HG03378 (cell line): ENCODE measurements around the gene SFRP2.

Experiments used
- ATAC-seq: cut with Tn5 transposase; IDR thresholded peaks from one replicate; pipeline ENCODE4 v1.9.1; 2021; ENCODE audit warnings: mild to moderate bottlenecking, moderate library complexity; ENCODE audit not compliant: unreplicated experiment

SFRP2 gene

DNA sequence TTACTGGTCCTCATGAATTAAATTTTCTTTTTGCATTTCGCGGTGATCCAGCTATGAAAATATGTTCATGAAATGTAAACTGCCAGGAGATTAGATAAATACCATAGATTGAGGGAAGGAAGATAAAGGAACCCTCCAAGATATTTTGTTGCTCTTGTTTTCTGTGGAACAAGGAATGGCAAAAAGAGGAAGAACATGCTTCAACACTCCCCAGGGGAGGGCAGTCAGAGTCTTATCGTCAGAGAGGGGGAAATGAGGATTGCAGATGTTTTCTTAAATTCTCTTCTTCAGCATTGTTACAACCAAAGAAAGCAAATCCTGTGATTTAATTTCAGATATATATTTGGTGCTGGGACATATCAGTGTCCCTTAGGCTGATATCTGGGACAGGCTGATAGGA is 9.5 kb upstream of the SFRP2 start:
- no peak for ATAC-seq

DNA sequence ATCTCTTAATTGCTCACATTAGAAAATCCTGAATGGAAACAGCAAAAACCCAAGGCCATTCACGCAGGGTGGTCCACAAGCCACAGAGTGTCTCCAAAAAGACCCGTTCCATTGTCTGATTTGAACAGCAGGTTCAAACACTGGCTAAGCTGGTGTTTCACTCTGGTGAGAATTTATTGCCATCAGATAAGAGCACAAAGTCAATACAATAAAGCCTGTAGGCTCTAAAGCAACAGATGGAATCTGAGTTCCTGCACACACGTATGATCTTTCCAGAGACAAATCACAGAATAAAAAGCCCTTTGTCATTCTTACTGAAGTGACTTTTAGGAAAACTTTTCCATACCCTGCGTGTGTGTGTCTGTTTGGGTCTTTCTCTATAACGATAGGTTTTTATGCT is 5.1 kb upstream of the SFRP2 start:
- ATAC-seq: no peak

DNA sequence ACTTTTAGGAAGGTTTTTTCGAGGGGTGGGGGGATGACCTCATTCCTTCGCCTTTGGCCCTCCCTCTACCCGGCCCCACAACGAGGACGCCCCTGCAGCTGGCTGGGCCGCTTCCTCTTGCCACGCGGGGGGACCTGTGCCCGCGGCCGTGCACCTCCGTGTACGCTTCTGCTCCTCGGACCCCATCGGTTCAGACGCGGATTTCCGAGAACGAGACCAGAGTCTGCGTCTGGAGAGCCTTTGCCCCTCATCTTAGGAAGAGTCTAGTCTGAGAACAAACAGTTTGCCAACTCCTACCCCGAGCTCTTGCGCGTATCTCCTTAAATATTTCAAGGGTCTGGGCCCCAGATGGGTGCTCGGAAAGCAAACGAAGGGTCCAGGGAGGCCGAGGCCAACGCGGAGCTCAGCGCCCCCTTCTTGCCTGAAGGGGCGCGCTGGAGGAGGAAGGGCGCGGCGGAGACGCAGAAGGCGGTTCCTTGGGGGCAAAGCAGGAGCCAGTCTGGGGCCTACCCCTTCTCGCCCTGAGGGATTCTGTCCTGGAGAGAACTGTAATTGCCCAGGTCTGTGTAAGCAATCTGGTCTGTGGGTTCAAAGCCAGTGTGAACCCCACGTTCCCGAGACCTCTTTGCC is 3.9 kb upstream of the SFRP2 start:
- ATAC-seq: no peak

DNA sequence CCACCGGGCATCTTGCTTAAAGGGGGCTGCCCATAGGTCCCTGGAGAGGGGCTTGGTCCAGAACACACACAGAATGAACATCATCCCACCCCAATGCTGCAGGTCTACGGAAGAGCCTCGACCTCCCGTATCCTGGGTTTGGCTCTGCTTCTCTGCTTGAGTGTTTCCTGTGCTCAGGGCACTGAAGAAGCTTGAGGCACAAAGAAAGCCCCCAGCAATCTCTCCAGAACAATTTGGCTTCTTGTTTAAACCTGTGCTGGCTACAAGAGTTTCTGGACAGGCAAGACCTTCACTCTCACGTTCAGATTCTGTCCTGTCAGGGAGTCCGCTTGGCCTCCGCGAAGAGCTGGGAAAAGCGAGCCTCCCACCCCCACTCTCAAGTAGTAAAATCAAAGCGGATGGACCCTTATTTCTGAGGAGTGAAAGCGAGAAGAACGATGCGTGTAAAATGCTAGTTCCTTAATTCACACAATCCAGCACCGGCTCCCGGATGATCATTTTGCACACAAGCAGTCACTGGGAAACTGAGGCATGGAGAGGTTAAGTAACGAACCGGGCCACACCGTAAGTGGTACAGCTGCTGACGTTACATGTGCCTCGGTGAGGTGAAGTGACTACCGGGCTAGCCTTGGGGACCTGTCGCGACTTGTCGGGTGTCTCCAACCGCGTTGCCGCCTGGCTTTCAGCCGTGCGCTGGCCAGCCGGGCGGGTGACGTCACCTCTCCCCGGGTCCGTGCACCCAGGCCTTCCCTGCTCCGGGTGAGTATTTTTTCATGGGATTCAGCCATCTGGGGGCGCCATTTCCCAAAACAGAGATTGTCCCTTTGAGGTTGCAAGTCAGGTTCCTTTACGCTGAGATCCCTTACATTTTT is 3.1 kb upstream of the SFRP2 start:
- no peak for ATAC-seq

DNA sequence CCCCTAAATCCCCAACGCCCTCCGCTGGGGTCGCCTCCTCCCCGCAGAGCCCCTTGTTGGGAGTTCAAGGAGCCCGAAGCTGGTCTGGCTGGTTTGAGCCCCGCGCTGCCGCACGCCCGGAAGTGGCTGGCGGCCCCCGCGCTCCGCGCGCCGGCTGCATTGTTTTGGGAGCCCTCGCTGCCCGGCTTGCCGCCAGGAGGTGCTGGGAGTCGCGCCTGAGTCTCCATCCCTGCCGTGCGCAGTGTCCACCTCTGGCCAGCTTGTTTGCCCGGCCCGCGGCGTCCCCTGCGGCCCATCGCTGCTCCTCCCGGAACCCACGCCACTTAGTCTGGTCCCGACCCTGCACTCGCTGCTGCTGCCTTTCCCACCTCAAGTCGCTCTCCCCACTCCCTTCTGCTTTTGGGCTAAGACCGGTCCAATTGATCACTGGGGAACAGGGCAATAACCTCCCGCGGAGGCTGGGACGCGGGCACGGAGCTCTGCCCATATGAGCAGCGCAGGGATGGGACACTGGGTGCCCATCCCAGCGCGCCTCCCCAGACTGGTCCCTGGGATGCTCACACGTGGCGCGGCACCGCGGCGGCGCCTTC is 2.2 kb upstream of the SFRP2 start:
- no peak for ATAC-seq

DNA sequence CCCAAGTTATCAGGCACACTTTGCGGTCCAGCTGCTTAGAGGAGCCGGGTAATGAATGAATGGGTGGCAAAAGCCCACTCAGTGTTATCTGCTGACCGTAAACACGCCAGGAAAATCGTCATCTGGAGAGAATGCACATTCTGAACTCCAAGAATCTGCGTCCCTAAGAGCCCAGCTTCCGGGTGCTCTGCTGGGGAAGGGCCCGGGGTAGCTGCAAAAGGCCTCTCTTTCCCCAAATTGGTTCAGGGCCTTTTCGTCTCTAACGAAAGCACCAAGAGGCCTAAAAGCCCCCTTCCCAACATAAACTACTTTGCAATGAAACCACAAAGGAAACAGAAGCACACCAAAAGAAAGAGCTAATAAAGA is 1.6 kb upstream of the SFRP2 start:
- no peak for ATAC-seq

DNA sequence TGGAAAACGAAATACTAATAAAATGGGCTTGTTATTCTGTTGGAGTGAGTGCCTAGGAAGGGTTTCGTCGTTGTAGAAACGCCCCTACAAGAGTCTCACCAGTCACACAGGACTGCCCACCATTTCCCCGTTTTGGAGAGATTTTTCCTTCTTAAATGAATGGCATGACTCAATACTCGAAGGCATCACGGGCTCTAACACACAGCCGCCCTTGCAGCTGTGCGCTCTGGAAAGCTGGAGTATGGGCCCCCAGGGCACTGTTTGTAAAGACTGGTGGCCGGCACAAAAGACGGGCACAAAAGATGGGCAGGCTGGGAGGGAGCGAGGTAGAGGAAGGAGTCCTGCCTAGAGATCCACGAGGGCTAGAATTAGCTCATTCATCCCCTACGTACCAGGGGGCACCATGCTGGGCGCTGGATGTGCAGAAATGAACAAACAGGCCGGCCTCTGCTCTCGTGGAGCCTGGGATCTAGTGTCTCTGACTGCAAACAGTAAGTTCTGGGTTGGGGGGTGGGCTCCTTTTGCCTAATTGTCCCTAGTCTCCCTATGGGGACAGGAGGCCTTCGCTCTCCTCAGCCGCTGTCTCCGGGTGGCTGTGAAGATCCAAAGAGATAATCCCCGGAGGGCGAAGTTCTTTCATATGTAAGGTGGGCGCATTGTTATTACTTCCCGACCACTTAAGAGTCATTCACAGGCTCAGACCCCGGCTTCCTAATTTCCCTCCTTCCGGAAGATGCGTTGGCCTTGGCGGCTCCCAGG is 1.0 kb upstream of the SFRP2 start:
- ATAC-seq: no peak

DNA sequence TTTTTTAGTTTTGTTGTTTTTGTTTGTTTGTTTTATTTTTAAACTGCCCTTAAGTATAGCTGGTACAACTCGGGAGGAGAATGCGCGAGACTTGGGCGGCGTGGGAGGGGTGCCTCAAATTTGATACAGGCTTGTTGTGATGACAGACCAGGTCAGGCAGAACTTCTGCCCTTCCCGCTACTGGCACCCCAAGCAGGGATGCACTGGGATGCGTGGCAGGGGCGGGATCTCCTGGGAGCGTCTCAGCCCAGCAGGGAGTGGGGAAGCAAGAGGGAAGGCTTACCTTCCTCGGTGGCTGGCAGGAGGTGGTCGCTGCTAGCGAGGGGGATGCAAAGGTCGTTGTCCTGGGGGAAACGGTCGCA is 851 bp downstream of the SFRP2 start:
- no peak for ATAC-seq

DNA sequence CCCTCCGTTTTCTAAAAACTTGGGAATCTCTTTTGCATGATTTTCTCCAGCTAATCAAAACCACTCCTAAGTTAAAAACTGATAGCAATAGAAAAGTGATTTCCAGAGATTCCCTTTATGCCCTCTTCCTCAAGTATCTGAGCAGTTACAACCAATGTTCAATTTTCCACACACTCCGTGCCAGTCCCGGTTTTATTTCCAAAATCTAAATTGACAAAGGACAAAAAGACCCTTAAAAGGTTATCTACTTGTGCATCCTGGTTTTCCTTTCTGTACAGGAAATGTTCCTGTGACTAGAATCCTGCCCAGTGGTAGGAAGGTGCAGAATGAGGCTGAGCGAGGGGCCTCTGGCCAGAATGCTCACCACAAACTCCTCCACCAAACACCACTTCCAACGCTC is 1.3 kb downstream of the SFRP2 start:
- ATAC-seq: no peak

DNA sequence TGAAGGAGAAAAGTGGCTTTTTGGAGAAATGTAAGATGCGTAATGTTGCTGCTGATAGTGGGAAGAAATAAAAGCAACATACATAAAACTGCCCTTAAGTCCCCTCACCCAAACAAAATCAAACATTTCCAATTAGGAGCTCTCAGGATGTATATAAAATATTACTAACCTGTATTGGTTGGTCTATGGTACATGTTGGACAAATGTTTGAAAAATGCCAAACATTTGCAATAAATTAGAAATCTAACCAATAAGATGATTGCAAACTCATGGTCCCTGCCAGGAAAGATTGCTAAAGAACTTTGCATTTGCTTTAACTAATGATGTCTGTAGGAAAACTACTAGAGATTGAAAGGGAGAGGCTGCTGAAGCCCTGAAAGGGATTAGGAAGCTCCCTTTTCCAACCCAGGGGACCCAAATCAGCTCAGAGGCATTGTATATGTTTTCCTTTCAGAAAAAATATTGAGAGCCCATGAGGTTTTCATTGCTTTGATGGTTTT is 1.8 kb downstream of the SFRP2 start:
- no peak for ATAC-seq

DNA sequence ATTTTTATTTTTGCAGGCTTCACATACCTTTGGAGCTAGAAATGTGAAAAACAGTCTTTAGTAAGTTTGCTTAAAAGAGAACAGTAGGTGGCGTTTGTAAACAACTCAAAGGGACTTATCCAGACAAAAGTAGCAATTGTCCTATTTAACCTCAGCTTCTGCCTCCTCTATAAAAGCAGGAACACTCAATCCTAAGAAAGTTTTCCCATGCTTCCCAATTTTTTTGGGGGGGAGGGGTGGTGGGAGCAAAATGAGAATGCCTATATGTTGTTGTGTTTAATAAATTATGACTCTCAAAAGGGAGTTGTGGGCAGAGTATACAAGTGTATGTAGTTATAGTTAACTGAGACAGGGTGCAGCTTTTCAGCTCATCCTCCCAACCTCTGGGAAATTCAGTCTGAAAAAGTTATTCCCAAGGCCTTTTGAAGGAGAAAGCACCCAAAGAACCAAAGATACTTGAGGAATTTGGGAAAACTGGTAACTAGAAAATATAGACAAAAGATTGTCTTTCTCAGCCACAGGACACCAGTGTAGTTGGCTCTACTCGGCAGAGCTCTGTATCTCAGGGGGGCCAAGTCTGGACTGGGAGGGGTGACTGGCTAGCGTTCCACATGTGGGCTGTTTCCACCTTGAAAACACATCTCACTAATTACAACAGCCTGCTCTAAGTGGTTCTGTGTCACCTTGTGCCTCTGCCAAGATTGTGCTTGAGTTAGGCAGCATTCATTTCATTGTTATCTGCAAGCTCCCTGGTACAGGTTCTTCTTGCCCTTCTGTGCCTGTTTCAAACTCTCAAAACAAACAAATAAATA is 2.8 kb downstream of the SFRP2 start:
- ATAC-seq: no peak

DNA sequence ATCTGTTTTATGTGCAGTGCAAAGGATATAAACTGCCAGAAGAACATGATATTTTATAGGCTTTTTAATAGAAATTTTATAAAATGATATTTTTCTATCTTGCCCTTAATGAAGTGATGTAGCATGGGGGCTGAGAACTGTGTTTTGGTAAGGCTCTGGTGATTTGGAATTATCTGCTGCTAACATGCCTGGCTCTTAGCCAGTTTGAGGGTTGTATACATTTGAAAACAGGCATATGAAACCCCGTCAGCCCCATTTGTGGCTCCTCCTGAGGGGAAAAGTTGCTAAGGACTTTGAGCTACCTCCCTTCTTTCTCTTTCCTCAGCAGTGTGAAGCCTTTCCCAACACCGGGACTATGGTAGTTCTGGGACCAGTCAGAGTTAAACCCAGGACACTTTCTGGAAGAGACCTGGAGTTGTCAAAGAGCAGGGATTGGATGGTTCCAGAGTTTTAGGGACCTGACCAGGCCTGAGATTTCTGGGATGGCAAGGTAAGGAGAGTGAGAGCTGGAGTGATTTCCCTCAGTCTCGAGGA is 4.7 kb downstream of the SFRP2 start:
- ATAC-seq: no peak

DNA sequence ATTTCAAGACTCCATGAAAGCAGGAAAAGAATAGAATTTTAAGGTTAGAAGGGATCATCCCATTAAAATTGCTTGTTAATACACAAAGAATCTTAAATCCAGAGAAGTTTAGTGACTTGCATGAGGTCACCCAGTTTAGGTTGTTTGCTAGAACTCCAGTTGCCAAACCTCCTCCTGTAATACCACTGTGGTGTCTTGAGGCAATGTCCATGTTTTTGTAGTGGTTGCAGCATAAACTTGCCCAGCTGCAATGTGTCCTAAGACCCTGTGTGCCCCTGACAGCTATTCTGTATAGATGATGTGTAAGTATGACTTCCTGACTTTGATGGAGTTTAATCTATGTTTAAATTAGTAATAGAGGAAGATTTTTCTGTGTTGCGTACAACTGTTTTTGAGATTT is 6.3 kb downstream of the SFRP2 start:
- ATAC-seq: no peak

DNA sequence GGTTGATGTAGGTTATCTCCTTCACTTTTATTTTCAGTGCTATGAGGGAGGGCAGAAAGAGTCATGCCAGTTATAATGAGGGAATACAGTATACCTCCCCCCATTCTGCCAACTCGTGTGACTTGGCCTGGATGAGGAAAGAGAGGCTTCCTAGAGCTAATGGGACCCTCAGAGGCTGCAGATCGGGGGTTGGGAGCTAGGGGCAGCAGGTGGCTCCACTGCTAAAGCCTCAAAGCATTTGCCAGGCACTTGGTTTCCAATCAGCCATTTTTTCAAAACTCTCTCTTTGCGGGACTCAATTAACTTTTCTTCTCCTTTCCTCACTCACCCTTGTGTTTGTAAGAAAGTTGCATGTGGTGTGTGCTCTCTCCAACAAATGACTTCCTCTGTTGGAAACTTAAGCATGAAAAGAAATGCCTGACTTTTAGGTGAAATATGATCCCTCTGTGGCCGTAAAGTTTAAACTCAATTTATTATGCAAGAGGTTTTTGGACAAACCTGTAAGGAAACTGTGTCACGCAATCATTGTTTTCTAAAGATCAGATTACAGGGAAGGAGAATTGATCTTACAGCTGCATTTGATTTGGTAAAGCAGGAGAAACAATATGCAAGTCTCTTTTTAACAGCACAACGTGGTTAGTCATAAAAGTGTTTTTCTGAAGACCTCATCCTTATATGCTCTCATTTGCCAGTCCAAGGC is 7.0 kb downstream of the SFRP2 start:
- no peak for ATAC-seq

DNA sequence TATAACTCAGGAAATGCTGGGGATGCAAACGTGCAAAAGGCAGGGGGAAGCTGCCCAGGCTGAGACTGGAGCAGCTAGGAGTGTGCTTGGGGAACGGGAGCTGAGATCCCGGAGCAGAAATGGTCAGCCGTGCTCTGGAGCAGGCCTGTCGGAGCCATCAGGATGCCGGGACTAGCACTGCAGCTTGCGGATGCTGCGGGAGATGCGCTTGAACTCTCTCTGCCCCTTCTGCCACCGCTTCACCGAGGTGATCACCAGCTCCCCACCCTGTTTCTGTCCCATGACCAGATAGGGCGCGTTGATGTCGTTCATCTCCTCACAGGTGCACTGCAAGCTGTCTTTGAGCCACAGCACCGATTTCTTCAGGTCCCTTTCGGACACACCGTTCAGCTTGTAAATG is 7.6 kb downstream of the SFRP2 start:
- ATAC-seq: no peak

DNA sequence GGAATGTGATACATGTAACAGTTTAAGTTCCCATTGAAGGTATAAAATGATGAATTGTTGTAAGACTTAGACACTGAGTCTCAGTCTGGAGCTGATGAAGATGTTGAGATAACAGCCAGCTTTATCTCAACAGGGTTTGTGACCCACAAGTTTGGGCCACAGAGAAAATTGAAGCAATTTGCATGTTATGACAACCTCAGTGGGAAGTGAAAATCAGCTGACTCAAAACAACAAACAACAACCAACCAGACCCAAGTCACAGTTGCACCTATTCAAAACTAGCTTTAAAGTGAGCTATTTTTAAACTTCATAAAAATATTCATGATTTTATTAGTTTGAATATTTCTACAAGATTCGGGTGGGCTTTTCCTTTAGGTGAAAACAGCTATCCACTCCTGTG is 8.0 kb downstream of the SFRP2 start:
- peak; percentile 57 for ATAC-seq

DNA sequence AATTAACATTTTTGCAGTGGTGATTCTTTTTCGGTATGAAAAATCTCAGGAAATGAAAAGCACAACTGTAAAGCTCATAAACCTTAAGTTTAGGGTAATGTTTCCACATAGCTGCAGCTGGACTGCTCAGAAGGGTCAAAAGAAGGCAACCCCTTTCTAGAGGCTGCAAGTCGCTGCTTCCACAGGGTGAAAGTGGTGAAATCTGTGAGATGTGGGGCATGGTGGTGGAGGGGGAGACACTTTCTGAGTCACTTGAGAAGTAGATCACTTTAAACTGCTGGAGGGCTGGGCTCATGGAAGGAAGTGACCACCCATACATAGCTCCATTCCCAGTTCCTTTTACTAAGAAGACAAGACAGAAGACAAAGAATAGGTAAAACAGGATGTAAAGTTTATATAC is 8.7 kb downstream of the SFRP2 start:
- ATAC-seq: no peak

DNA sequence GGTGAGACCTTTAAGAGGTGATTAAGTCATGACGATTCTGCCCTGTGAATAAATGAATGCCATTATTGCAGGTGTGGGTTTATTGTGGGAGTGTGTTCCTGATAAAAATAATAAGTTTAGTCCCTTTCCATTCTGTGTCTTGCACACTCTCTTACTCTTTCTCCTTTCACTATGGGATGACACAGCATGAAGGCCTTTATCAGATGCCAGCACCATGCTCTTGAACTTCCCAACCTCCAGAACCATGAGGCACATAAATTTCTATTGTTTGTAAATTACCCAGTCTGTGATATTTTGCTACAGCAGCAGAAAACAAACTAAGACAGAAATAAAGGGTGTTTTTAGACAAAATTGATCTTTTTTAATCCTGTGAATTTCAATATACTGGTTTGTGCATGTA is 10.5 kb downstream of the SFRP2 start:
- no peak for ATAC-seq

DNA sequence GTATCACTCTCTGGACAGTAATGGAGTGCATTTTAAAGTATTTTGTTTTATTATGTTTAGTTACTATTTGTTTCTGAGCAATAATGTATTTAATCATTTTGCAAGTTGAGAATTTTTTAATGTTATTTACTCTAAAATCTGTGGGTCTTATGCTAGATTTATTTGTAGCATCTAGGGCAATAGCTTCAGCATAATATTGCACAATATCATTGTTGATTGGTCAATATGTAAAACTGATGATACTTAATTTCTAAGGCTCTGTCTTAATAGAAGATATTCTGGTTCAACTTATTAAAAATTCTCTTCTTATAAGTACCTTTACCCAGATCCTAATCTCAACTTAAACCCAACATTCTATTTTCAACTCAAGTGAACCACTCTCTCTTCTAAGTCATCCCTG is 11.5 kb downstream of the SFRP2 start:
- no peak for ATAC-seq

DNA sequence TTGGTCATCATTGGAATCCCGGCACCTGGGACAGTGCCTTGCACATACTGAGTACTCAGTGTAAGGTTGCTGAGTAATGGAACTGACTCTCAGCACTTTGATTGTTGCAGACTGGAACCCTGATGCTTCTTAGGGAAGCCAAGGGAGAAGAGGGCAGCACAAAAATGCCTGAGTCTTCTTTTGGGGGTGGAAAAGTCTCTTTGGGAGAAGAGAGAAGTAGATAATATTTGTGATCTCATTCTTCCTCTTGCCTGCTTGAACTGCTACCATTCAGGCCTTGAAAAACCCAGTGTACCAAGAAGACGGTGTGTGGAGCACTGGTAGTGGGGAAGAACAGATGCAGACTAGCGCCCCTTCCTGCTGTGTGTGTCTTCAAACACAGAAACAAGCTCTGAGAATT is 12.3 kb downstream of the SFRP2 start:
- no peak for ATAC-seq
